ENCODE data around the gene GHRL.

GHRL gene

DNA sequence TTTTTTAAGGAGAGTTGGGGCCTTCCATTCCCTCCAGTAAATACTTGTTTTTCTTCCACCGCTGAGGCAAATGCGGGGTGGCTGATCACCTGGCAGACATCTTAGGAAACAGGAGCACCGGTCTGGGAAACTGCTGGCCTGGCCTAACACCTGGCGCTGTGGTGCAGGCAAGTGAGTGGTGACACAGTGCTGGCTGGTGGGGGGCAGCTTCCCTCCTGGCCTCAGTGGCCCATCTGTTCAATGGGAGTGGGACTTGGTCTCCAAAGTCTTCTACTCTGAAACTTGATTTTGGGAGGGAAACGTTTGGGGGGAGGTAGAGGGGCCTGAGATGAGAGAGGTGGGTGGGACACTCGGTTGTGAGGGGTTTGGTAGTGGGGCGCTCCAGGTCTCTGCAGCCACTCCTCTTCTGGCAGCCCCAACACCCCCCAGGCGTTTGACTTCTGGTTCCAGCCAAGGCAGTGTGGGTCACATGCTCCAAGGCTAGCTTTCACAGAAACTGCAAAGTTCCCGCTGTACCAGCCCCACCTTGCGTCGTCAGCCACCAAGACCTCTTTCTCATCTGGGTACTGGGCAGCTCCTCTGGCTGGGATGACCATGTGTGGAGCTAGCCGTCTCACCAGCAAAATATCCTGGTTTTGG, 4.7 kb downstream of the GHRL start:
- Histone ChIP-seq H3K27ac (no peak overlapping the region), H3K4me3 (IDR thresholded peaks at IDR 0.05; ENCODE audit: insufficient read depth, low read depth, low read length) (no peak overlapping the region), H3K36me3 (ENCODE audit: insufficient read depth) (no peaks in the 10 kb centered on the region), H3K79me2 (ENCODE audit: insufficient read depth, low read depth) (no peaks in the 10 kb centered on the region), H3K4me1 (ENCODE audit: low read depth, poor library complexity, severe bottlenecking) (peaks cover 47% of the 10 kb centered on the region), H3K27me3 (ENCODE audit: insufficient read depth, low read depth) (no peaks in the 10 kb centered on the region), H4K20me1 (ENCODE audit: insufficient read depth) (no peaks in the 10 kb centered on the region), H3K4me2 (no peak overlapping the region), H3K9ac (no peak overlapping the region), H2AFZ (ENCODE audit: low read depth) (no peak overlapping the region)
- TF ChIP-seq, protein P1, sequence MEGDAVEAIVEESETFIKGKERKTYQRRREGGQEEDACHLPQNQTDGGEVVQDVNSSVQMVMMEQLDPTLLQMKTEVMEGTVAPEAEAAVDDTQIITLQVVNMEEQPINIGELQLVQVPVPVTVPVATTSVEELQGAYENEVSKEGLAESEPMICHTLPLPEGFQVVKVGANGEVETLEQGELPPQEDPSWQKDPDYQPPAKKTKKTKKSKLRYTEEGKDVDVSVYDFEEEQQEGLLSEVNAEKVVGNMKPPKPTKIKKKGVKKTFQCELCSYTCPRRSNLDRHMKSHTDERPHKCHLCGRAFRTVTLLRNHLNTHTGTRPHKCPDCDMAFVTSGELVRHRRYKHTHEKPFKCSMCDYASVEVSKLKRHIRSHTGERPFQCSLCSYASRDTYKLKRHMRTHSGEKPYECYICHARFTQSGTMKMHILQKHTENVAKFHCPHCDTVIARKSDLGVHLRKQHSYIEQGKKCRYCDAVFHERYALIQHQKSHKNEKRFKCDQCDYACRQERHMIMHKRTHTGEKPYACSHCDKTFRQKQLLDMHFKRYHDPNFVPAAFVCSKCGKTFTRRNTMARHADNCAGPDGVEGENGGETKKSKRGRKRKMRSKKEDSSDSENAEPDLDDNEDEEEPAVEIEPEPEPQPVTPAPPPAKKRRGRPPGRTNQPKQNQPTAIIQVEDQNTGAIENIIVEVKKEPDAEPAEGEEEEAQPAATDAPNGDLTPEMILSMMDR (conservative IDR thresholded peaks at IDR 0.05; ENCODE audit: low read depth, low read length), result no peak

DNA sequence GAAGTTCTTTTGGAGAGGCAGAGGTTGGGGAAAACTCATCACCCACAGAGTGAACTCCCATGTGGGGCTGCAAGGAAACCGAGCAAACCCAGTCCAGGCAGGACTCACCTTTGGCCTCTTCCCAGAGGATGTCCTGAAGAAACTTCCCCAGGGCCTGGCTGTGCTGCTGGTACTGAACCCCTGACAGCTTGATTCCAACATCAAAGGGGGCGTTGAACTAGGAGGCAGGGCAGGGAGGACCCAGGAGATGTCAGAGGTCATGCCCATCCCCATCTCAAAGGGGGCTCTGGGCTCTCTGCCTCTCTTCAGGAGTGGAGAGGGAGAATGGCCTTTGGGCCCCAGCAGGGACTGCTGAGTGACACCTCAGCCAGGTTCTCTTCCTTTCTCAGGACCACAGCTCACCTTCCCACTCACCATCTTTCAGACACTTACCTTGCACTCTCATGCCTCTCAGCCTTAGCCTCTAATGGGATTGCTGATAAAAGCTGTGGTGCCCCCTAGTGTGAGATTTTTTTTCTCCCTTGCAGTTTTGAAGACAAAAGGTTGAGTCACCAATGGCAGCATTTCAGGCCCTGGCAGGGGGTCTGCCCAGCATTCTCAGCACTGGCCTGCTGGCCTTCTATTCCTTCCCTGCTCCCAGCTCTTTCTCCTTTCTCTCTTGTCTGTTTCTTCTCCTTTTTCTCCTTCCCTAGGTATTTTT, 6.0 kb downstream of the GHRL start:
- no peaks in the 10 kb centered on the region for H4K20me1 ChIP-seq (ENCODE audit: insufficient read depth)
- TF ChIP-seq, protein P1 (conservative IDR thresholded peaks at IDR 0.05; ENCODE audit: low read depth, low read length), result no peak
- peak overlapping the region; percentile 100; the same call in 1 of the 2 replicates for H3K27ac ChIP-seq
- no peak overlapping the region for H3K4me3 ChIP-seq (IDR thresholded peaks at IDR 0.05; ENCODE audit: insufficient read depth, low read depth, low read length)
- no peaks in the 10 kb centered on the region for H3K27me3 ChIP-seq (ENCODE audit: insufficient read depth, low read depth)
- H3K4me2 ChIP-seq, result no peak overlapping the region
- no peaks in the 10 kb centered on the region for H3K36me3 ChIP-seq (ENCODE audit: insufficient read depth)
- H3K4me1 ChIP-seq (ENCODE audit: low read depth, poor library complexity, severe bottlenecking), result peaks cover 60% of the 10 kb centered on the region
- H3K9ac ChIP-seq, result no peak overlapping the region
- no peak overlapping the region for H2AFZ ChIP-seq (ENCODE audit: low read depth)
- H3K79me2 ChIP-seq (ENCODE audit: insufficient read depth, low read depth), result no peaks in the 10 kb centered on the region

DNA sequence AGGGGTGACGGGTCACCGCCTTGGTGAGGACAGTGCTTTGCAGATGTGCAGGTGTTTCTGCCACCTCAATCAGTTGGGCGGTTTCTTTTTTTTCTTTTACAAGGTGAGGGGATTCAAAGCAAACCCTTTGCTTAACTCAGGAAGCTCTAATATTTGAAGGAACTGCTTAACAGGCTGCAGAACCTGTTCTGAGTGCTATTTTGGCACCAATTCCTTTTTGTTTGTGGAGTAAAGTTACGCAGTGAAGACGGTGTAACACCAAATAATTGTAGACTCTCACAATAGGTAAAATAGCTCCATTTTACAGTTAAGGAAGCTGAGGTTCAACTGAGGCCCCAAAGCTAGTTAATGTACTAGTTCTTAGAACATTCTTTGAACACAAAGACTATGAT, 6.6 kb downstream of the GHRL start:
- Histone ChIP-seq H3K4me1 (ENCODE audit: low read depth, poor library complexity, severe bottlenecking) (peaks cover 64% of the 10 kb centered on the region), H2AFZ (ENCODE audit: low read depth) (no peak overlapping the region), H3K79me2 (ENCODE audit: insufficient read depth, low read depth) (no peaks in the 10 kb centered on the region), H3K27me3 (ENCODE audit: insufficient read depth, low read depth) (no peaks in the 10 kb centered on the region), H3K27ac (peak overlapping the region; percentile 100; the same call in 1 of the 2 replicates), H3K9ac (no peak overlapping the region), H4K20me1 (ENCODE audit: insufficient read depth) (no peaks in the 10 kb centered on the region), H3K4me2 (0 out of 2 replicates have a peak overlapping the region, but pooled peaks have one; percentile 96), H3K4me3 (IDR thresholded peaks at IDR 0.05; ENCODE audit: insufficient read depth, low read depth, low read length) (no peak overlapping the region), H3K36me3 (ENCODE audit: insufficient read depth) (no peaks in the 10 kb centered on the region)
- TF ChIP-seq, protein P1 (conservative IDR thresholded peaks at IDR 0.05; ENCODE audit: low read depth, low read length), result no peak

DNA sequence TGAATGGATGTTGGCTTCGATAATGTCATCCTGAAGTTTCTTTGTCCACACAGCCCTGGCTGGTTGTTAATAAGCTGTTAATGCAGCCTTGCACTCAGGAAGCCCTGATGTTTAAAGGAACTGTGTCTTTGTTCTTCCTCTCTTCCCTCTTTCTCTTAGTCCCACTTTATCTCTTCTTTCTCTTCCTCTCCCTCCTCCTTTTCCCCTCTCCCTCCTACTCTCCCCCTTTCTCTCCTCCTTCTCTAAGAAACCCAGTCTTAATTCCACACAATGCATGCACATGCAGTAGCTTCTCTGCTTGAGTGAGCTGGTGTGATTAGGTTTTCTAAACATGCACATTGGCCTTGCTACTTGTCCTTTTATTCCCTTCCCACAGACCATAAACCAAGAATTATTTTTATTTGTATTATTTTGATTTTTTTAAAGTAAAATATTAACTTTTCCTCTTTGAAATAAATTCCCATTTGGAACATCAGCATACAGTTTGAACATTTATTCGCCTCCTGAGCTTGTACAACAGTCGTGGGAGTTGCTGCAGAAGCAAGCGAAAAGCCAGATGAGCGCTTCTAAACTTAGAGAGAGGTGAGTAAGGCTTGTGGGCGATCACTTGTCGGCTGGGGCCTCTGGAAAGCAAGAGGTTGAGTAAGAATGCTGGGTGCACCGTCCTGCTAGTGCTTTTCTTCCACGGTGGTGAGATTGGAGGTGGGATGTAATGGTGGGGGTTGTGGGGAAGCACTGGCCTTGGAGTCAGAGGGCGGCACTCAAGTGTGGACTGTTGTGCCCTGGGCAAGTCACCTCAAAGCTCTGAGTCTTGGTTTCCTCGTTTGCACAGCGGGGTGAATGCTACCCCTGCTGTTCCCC, 7.2 kb downstream of the GHRL start:
- Histone ChIP-seq H4K20me1 (ENCODE audit: insufficient read depth) (no peaks in the 10 kb centered on the region), H3K9ac (peak overlapping the region; percentile 83), H3K27ac (peak overlapping the region; percentile 100), H3K36me3 (ENCODE audit: insufficient read depth) (no peaks in the 10 kb centered on the region), H3K27me3 (ENCODE audit: insufficient read depth, low read depth) (no peaks in the 10 kb centered on the region), H3K4me2 (peak overlapping the region; percentile 96), H3K4me1 (ENCODE audit: low read depth, poor library complexity, severe bottlenecking) (peaks cover 65% of the 10 kb centered on the region), H3K79me2 (ENCODE audit: insufficient read depth, low read depth) (no peaks in the 10 kb centered on the region), H2AFZ (ENCODE audit: low read depth) (peak overlapping the region; percentile 5; the same call in 1 of the 2 replicates), H3K4me3 (IDR thresholded peaks at IDR 0.05; ENCODE audit: insufficient read depth, low read depth, low read length) (peak overlapping the region; percentile 5)
- TF ChIP-seq, protein P1 (conservative IDR thresholded peaks at IDR 0.05; ENCODE audit: low read depth, low read length), result no peak

Data from KMS-11 (cell line).